ENCODE results near the gene TSHR. TPM values are rescaled to one million over a fixed set of nuclear protein-coding genes. Genes with fewer than 3 reads are reported as not detected.

Gene TSHR
- total RNA-seq, 4 donors from 2014 or later = 0.84 TPM; not detected in 3

- WGBS, 2 donors = 73 to 76% methylated on average over 8 of the region's 8 CpGs
- TF ChIP-seq EP300 (IDR thresholded peaks at IDR 0.05) = no peak
- TF ChIP-seq CTCF (IDR thresholded peaks at IDR 0.05) = no peak
- no peak for TF ChIP-seq POLR2A (IDR thresholded peaks at IDR 0.05)
- H3K4me3 ChIP-seq = no peak overlapping the region
- H3K9me3 ChIP-seq = peaks cover 0 to 6% (median 0%) of the 10 kb centered on the region in 4 donors
- H3K27me3 ChIP-seq = no peaks in the 10 kb centered on the region
- no peak overlapping the region for H3K27ac ChIP-seq
- no peaks in the 10 kb centered on the region for H3K36me3 ChIP-seq
- DNase-seq (ENCODE audit: low spot score in 2 of 2) = no peak
- H3K4me1 ChIP-seq = no peaks in the 10 kb centered on the region
These were observed 24.5 kb upstream of the TSHR start for GRCh38 chr14:80930836-80931389.

GRCh38 chr14:80933282-80933681 is 22.1 kb upstream of the TSHR start:
- no peaks in the 10 kb centered on the region for H3K36me3 ChIP-seq
- no peaks in the 10 kb centered on the region for H3K4me1 ChIP-seq
- no peak overlapping the region for H3K4me3 ChIP-seq
- peaks cover 0 to 6% (median 0%) of the 10 kb centered on the region in 4 donors for H3K9me3 ChIP-seq
- H3K27me3 ChIP-seq = no peaks in the 10 kb centered on the region
- TF ChIP-seq POLR2A (IDR thresholded peaks at IDR 0.05) = no peak
- no peak for TF ChIP-seq CTCF (IDR thresholded peaks at IDR 0.05)
- H3K27ac ChIP-seq = no peak overlapping the region
- no peak for DNase-seq (ENCODE audit: low spot score in 2 of 2)

- Histone ChIP-seq H3K4me3 (no peak overlapping the region), H3K9me3 (peaks cover 0 to 4% (median 0%) of the 10 kb centered on the region in 4 donors), H3K36me3 (no peaks in the 10 kb centered on the region), H3K27ac (no peak overlapping the region), H3K27me3 (no peaks in the 10 kb centered on the region), H3K4me1 (no peaks in the 10 kb centered on the region)
- no peak for TF ChIP-seq POLR2A (IDR thresholded peaks at IDR 0.05)
- TF ChIP-seq CTCF (IDR thresholded peaks at IDR 0.05) = no peak
- no peak for TF ChIP-seq EP300 (IDR thresholded peaks at IDR 0.05)
- WGBS, 2 donors = 73 to 74% methylated on average over 4 of the region's 4 CpGs
- no peak for DNase-seq (ENCODE audit: low spot score in 2 of 2)
These were observed 21.7 kb upstream of the TSHR start for GRCh38 chr14:80933686-80934085.

- Histone ChIP-seq H3K27ac (no peak overlapping the region), H3K27me3 (no peaks in the 10 kb centered on the region), H3K9me3 (no peaks in the 10 kb centered on the region), H3K36me3 (no peaks in the 10 kb centered on the region), H3K4me3 (no peak overlapping the region), H3K4me1 (peaks cover 0 to 20% (median 5%) of the 10 kb centered on the region in 4 donors)
- 86 to 89% methylated on average over 1 of the region's 1 CpG for whole genome bisulfite sequencing, 2 donors
- TF ChIP-seq POLR2A (IDR thresholded peaks at IDR 0.05) (no peak), CTCF (IDR thresholded peaks at IDR 0.05) (no peak), EP300 (IDR thresholded peaks at IDR 0.05) (no peak)
- DNase-seq (ENCODE audit: low spot score in 2 of 2) = no peak
These were observed 15.3 kb upstream of the TSHR start for GRCh38 chr14:80940146-80940545.

- peak within 1 kb of the TSS; percentile 54 to 82 (median 62) for H3K4me3 ChIP-seq
- WGBS, 2 donors = 0 to 1% methylated on average over 40 of the region's 40 CpGs
- H3K36me3 ChIP-seq = no peaks in the 10 kb centered on the region
These were observed 13.9 kb upstream of the TSHR start, which contains the start of gene CEP128 for GRCh38 chr14:80941241-80942185. Gene CEP128 (minus strand): TSS chr14:80941738.

More at GRCh38 chr14:80941241-80942185, 13.9 kb upstream of the TSHR start, which contains the start of gene CEP128:
- TF ChIP-seq CTCF (IDR thresholded peaks at IDR 0.05) (no peak), EP300 (IDR thresholded peaks at IDR 0.05) (peak; percentile 68 to 79), POLR2A (IDR thresholded peaks at IDR 0.05) (no peak)
- DNase-seq (ENCODE audit: low spot score in 2 of 2) = peak; percentile 88 to 94
- Histone ChIP-seq H3K9me3 (no peaks in the 10 kb centered on the region), H3K27me3 (no peaks in the 10 kb centered on the region), H3K4me1 (peaks cover 0 to 20% (median 5%) of the 10 kb centered on the region in 4 donors), H3K27ac (peak within 1 kb of the TSS; percentile 6 to 81 (median 67))

All from tibial nerve (tissue), 4 donors.